ENCODE data around the gene SLF2. TPM values are rescaled to one million over a fixed set of nuclear protein-coding genes. Genes with fewer than 3 reads are reported as not detected.

Gene SLF2
- total and polyA plus RNA-seq, 2 of the 13 experiments (the other 11 are each of a cell fraction or from before 2014, with no cell fraction given): 12.2 to 48.1 TPM

- TF ChIP-seq THAP9 (CRISPR knock-in tag; IDR thresholded peaks at IDR 0.05; ENCODE audit: borderline replicate concordance) (no peak), NR2F1 (CRISPR knock-in tag; IDR thresholded peaks at IDR 0.05) (peak in 1 of 2 experiments; percentile 62; a peak in 1 of 4 replicates), NFYB (CRISPR knock-in tag; IDR thresholded peaks at IDR 0.05) (no peak), ISX (CRISPR knock-in tag; conservative IDR thresholded peaks at IDR 0.05) (no peak), UBTF (CRISPR knock-in tag; IDR thresholded peaks at IDR 0.05) (no peak), ZNF782 (CRISPR knock-in tag; IDR thresholded peaks at IDR 0.05; ENCODE audit: borderline replicate concordance) (no peak), ZNF652 (CRISPR knock-in tag; IDR thresholded peaks at IDR 0.05; ENCODE audit: borderline replicate concordance, low read depth) (no peak), MAX (IDR thresholded peaks at IDR 0.05) (no peak), ZNF224 (CRISPR knock-in tag; IDR thresholded peaks at IDR 0.05) (no peak), HNRNPL (IDR thresholded peaks at IDR 0.05; ENCODE audit: low read depth, low read length) (no peak), GFI1 (CRISPR knock-in tag; IDR thresholded peaks at IDR 0.05; ENCODE audit: borderline replicate concordance) (no peak), ZNF34 (CRISPR knock-in tag; IDR thresholded peaks at IDR 0.05; ENCODE audit: borderline replicate concordance) (no peak), KDM3A (CRISPR knock-in tag; IDR thresholded peaks at IDR 0.05; ENCODE audit: low read depth) (no peak), RFX3 (CRISPR knock-in tag; IDR thresholded peaks at IDR 0.05) (no peak), DDIT3 (CRISPR knock-in tag; IDR thresholded peaks at IDR 0.05) (no peak), YEATS4 (CRISPR knock-in tag; IDR thresholded peaks at IDR 0.05; ENCODE audit: borderline replicate concordance) (no peak), FIP1L1 (IDR thresholded peaks at IDR 0.05; ENCODE audit: borderline replicate concordance, insufficient read depth, low read depth, low read length) (no peak), NFYC (CRISPR knock-in tag; IDR thresholded peaks at IDR 0.05) (no peak), ZFP91 (CRISPR knock-in tag; IDR thresholded peaks at IDR 0.05; ENCODE audit: borderline replicate concordance) (no peak), DMTF1 (CRISPR knock-in tag; IDR thresholded peaks at IDR 0.05) (no peak), RAD21 (CRISPR knock-in tag; IDR thresholded peaks at IDR 0.05) (no peak), IRF2 (CRISPR knock-in tag; IDR thresholded peaks at IDR 0.05) (peak; percentile 48; the same call in 1 of the 2 replicates)
Observed at GRCh38 chr10:100902622-100903021, 10.1 kb upstream of the SLF2 start (continued).

Data from HepG2 (cell line).